Hippocampal formation (tissue), 2 donors: Measurements from ENCODE around the gene PRRT1.
"Not testable (repeated sequence)": the region's sequence is repeated elsewhere in the genome, so short reads cannot be mapped to it uniquely, and the experiment has no call there.

Experiments
- DNase-seq, 2 donors: peaks; one replicate each; lab custom pipeline; 2025; lab: John Stamatoyannopoulos, UW

Gene PRRT1

DNA sequence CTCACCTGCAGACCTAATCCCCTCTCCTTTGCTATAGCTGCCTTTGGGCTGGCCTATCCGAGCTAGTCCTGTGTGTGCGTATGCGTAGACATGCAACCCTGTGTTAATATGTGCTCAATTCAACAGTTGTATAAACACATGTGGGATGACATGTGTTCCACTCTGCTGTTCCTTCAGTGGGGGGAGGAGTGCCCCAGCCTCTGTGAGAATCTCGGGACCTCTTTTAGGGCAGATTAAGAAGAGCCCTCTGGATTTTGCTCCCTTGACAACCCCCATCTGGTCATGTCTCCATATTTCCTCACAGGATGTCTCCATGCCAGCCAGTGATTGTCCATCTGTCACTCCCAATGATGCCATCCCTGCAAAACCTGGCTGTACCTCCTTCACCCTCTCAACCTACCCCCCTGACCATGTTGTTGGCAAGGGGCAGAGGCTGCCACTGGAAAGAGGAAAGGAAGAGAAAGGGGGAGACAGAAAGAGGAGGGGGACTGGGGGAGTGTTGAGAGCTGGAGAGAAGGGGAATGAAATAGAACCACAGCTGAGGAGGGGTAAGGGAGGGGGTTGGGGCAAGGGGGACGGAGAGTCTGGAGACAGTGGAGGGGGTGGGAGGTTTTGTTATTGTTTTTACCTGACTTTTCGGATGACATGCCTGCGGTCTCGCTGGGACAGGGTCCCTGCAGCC is 417 bp downstream of the PRRT1 start:
- DNase-seq = no peak

DNA sequence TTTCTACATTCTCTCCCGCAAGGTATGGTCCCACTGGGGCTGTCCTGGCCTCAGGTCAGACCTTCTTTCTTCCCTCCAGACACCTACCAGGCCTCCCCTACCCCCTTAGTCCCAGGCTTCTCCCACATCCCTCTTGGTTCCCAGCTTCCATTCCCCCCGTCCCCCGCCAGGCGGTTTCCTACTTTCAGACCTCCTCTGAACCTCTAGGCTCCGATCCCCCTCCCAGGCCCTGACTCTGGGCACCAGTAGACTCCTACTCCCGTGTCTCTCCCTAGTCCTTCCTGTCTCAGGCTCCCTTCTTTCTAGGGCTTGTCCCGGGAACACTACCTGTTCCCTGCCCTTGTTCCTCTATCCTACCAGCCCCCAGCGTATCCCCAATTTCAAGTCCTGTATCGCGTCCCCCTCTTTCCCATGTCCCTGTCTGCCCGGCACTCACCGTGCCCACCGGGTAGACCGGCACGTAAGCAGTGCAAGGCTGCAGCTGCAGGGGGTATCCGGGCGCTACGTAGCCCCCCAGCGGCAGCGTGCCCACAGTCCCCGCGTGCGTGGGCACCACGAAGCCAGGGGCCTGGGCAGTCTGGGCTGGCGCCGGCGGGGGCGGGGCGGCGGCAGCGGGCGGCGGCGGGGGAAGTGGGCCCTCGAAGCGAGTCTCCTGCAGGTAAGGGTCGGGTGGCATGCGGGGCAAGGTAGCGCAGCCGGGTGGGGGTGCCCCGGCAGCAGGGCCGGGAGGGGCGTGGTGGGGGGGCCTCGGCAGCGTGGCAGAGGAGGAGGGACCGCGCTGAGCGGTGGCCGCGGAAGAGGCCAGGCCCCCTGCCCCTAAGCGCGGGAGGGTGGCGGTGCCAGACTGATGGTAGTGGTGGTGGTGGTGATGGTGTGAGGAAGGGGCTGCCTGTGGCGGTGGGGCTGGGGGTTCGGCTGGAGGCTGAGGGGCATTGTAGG is 1.5 kb downstream of the PRRT1 start:
- no peak for DNase-seq

DNA sequence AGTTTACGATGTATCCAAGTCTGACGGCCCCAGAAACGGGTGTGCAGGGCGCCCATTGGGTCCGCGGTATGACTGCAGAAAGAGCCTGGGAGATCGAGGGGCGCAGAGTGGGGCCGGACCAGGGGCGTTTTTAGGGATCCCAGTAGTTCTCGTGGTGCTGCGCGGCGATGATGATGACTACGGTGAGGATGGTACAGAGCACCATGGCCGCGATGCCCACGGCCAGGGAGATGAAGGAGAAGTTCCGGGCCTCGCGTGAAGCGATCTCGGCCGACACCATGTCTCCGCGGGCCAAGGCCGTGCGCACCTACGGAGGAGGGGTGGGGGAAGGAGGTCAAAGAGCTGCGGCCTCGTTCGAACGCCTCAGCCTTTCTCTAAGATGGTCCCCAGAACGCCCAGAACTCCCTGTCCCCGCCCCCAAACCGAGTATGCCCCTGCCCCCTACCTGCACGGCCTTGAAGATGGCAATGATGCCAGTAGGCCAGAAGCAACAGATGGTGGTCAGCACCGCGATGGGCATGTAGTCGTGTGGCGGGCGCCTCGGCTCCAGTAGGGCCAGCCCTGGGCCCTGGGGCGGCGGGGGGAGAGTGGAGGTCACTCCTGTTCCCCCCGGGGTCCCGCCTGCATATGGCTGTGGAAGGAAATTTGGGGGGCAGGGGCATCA is 2.5 kb downstream of the PRRT1 start:
- DNase-seq = no peak

DNA sequence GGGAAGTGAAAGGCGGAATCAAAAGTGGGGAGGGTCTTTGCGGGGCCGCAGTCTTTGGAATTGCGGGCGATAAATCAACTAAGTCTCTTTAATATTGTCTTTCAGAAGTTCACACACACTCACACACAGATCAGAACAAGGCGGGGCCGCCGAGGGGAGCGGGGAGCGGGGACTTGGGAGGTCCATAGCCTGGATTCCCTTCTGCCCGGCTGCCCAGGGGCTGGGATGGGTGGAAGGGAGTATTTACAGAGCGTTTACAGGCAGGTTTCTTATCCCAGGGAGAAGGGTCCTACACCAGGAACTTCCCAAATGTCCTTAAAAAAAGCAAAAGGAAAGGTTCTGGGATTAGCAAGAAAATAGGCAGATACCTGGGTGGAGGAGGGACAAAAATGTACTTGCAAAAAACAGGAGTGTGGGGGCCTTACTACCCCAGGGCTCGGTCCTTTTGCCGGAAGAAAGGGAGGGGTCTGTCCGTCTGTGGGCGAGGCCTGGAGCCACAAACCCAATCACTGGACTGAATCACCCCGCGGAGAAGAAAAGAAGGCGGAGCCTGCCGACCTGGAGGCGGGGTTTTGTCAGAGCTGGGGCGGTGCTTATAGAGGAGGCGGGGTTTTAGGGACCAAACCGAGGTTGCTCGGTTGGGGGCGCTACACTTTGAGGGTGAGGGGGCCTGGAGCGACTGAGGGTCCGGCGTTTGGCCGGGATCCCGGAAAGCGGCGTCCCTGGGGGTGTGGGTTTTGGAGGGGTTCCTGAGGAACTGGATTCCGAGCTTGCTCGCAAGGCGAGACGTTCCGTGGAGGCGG is 3.2 kb downstream of the PRRT1 start:
- DNase-seq = peak in 1 of 2 donors; percentile 30

DNA sequence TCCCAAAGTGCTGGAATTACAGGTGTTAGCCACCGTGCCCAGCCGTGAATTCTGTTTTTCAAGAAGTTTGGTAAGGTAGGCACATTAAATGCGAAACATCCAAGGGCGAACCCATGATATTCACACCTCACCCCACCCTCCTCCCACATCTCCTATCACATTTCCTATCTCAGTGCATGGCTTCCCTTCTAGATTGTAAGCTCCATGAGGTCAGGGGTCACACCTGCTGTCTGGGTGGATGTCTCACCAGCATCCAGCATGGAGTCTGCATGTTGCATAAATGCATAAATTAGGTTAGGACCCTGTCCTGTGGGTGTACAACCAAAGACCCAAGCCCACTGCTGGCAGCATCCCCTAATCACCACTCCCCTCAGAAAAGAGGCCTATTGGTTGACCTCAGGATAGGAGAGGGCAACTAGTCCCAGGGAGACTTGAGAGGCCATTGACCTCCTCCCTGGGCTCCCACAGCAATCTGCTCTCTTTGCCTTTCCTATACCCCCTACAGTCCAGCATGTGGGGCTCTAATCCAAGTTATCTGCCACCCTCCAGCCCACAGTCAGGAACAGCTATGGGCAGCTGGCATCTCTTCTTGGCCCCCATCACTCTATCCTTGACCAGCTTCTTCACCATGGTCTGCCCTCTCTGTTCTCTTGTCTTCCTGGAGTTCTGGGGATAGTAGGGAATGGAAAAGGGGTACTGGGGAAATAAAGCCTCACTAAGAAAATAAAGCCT is 4.2 kb downstream of the PRRT1 start:
- DNase-seq = no peak

DNA sequence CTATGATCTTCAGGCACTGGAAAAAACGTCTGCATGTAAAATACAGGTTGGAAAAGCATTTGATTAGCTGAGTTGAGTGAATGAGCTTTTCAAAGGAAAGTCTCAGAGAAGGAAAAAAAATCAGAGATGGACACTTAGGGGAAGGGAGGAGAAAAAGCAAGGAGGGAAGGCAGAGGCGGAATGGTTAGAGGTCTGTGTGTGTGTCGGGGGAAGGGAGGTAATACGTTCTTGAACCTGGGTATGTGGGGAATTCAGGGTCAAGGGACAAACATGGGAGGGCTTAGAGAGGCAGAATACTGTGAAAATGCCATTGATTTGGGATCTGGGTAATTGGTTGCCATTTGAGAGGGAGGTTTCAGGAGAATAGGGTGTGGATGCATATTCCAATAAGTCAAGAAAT is 5.1 kb downstream of the PRRT1 start:
- no peak for DNase-seq

DNA sequence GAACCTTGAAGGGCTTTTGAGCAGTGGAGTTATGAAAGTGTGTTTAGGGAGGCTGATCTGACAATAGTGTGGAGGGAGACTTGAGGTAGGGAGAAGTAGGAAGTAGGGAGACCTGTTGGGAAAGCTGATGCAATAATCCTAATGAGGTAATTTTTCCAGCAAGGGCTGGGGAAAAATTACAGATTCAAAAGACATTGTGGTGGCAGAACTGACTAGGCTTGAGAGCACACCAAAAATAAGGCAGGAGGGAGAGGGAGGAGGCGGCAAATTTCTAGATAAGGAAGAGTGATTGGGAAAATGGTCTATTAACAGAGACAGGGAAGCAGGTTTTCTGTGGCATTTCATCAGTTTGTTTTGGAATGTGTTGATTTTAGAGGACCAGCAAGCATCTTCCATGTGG is 5.5 kb downstream of the PRRT1 start:
- no peak for DNase-seq

DNA sequence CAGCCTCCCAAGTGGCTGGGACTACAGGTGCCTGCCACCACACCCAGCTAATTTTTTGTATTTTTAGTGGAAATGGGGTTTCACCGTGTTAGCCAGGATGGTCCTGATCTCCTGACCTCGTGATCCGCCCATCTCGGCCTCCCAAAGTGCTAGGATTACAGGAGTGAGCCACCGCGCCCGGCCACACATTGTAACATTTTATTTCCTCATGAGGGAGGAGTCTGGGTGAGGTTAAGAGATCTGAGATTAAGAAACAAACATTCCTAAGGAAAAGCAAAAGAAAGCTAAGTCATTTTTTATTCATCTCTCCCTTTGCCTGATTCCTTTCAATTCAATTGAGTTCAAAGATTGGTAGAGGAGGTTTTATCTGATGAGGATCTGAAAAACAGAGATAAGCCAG is 7.5 kb downstream of the PRRT1 start:
- not testable (repeated sequence) for DNase-seq

DNA sequence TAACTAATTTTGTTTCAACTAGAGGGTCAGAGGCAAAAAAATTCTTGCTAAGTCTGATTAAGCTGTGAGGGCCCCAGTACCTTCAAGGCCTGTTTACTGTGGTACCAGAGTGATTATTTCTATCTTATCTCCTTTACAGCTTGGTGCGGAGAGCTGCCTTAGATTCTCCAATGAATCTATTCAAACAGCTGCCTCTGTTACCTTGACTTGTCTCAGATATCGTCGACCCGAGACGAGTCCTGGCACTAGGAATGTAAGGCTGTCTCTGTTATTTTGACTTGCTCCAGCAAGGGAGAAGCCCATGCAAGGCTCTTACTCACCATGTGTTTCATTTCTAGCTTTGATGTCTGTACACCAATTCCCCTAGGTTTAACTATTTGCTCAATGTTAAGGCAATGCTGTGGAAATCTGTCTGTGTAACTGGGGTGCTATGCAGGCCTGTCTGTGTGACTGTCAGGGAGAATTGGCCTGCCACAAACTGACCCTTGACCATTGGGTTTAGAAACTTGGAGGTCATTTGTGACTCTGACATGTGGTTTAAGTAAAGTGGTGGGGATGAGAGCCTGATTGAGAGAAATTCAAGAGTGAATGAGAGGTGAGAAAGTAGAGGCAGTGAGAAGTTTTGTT is 11.2 kb downstream of the PRRT1 start:
- DNase-seq = no peak

DNA sequence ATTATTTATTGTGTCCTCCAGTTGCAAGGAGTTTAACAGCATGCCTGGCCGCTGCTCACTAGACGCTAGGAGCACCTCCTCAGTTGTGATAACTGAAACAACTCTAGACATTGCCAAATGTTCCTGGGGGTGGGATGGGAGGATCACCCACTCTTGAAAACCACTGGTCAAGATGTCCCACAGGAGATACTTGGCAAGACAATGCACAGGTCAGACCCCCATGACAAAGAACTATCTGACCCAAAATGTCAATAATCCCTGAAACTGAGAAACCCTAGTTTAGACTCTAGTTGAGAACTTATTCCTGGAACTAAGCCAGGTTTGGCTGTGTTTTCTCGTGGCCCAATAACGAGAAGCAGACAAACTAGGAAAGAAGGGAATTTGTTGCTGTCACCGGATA is 12.1 kb downstream of the PRRT1 start:
- DNase-seq = no peak

DNA sequence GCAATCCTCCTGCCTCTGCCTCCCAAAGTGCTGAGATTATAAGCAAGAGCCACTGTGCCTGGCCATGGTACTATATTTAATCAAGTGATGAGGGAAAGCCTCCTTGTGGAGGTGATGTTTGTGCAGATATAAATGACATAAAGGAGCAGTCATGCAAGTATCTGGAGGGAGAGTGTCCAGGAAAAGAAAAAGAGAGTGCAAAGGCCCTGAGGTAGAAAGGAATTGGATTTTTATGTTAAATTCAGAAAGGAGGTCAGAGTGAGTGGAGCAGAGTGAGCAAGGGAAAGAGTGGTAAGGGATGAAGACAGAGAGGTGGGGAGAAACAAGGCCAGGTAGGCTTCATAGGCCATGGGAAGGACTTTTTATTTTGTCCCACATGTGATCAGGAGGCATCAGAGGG is 14.3 kb downstream of the PRRT1 start:
- no peak for DNase-seq

DNA sequence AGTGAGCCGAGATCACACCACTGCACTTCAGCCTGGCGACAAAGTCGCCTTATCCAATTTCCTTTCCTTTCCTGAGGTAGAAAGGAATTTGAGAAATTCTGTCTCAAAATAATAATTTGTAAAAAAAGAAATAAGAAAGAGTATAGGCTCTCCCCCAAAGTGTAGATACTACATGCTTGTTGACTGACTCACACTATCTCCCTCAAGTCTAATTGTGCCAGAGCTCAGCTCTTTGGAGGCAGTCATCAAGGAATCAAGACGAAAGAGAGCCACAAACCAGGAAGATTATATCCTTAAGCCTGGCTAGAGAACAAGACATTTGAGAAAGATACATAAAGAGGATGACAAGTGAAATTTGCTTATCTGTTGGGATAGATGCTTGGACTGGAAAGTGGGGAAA is 18.0 kb downstream of the PRRT1 start:
- no peak for DNase-seq

DNA sequence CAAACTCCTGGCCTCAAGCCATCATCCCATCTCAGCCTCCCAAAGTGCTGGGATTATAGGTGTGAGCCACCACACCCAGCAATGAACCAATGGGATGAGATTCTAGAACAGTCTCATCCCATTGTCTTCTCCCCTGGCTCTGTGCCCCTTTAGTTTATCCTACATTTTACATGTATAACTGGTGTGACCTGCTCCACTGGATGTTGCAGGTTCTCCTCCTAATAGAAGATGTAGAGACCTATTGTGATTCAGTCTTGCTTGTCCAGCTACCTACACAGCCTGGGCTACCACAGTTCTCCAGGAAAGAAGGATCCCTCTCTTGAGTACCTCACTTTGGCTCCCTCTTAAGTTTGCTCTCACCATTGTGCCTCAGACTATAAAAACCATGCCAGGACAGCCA is 19.6 kb downstream of the PRRT1 start:
- no peak for DNase-seq

DNA sequence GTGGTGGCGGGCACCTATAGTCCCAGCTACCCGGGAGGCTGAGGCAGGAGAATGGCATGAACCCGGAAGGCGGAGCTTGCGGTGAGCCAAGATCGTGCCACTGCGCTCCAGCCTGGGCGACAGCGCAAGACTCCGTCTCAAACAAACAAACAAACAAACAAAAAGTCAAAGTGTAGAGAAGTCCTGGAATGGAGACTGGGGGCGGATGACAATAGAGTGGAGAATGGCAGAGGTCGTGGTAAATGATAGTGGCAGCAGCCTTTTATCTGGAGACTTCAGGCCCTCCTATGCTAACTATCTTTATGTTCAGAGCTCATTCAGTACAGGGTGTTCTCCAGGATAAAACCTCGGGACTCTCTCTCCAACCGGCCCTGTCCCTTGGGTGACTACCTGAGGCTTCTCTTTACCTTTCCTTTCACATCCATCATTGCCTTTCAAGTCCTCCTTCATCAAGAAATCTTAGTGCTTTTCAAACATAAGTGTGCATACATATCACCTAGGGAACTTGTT is 20.2 kb downstream of the PRRT1 start:
- DNase-seq = no peak

DNA sequence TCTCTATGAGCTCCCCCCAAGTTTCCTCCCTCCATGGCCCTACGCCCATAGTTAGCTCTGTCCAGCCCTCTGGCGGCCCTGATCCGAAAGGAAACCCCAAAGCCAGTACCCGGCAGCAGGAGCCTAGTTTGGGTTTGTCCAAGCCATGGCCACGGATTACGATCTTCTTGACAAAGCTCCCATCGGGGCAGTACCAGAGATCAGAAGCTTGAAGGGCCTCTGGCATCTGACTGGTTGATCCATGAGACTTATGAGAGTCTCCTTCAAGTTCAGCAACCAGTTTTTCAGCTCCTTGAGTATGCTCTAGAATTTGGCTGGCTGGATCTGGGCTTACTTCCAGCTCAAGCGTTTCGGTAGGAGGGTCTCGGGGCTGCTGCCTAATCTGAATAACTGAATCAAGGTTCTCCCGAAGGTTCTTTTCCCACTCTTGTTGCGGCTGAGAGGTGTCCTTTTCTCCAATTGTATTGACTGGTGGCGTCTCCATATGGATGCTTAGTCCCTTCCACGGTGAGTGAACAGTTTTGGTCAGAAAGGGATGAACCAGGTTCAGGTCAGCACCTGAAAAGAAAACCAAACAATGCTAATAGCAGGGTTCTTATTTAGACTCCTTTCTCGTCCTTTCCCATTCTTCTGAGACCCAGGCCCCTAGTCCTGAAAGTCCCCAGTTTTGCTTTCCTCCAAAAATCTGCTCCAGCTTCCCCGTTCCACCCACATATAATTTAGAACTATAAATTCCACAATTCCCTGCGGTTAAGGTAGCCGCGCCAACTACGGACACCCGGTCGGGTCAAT is 22.2 kb downstream of the PRRT1 start:
- DNase-seq = peak in 1 of 2 donors; percentile 92

DNA sequence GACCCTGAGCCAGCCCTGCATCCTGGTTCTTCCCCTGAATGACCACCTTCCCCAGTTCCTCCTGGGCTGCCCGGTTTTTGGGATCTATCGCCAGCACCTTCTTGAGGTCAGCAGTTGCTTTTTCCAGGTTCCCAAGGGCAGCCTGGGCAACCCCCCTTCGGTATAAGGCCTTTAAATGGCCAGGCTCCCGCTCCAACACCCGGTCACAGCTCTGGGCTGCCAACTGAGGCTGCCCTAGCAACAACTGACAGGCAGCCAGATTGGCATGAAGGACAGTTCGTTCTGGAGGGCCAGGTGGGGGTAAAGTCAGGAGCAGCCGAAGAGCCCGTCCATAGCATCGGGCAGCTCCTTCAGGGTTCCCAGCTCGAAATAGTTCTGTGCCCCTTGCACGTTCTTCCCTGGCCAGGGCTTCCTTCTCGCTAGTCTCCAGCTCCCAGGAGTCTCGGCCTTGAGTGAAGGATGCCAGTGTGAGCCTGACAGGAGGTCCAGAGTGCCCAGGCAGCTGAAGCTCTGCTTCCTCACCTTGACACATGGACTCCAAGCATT is 22.9 kb downstream of the PRRT1 start:
- DNase-seq = no peak

DNA sequence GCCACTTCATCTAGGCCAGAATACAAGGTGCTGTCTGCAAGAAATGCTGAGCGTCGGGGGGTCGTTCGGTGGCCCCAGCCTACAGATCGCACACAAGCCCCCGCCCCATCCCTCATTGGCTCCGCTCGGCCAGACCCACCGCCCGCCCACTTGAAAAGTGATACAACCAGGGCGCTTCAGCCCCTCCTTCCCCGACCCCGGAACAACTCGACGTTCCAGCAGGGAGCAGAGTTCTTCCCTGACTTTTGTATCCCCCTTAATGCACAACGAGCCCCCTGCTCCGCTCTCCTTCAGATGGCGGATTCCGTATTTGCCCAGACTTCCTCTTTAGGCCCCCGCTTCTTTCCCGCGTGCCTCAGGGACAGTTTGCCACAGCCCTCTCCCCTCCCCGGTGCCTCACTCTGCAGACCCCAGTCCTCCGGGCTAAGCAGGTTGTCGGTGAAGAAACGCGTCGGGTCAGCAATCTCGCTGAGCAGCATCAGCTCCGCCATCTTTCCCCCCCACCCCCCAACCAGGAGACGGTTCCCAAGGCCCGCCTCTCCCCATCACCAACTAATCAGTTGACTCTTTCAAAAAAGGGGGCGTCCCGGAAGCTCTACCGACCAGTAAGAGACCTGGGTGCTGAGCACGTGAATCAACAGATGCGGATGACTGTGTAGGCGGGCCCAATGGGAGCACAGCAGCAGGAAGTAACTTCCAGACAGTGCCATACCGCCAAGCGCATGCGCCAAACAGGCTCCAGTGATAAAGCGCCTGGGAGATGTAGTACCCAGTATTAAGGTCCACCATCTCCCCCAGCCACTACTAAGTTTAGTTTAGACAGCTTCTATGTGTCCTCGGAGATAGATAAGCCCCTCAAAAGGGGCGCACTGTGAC is 23.8 kb downstream of the PRRT1 start, which contains the start of gene ATF6B:
Gene ATF6B (minus strand): TSS at position 530 of the 876 bp plus-strand sequence. CDS start 39 bp downstream, at position 491.
- peak; percentile 99 for DNase-seq

DNA sequence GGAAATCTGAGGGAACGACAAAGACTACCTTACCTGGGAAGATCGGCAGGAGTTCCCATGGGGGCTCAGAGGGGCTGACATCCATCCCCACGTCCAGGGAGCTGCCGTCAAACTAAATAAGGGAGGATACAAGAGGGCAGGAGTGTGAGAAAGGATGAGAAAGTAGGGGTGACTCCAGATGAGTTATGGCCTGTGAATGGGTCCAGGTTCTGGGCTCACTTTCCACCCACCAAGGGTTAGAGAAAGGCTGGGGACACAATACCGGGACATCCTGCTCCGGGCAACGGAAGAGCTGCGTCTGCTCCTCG is 24.4 kb downstream of the PRRT1 start:
- DNase-seq = no peak
